Fibroblast of lung (primary cell): ENCODE data around the gene TRAF5.

Source experiments
- CTCF ChIP-seq, 2 donors: IDR thresholded peaks in 1 of 2; conservative IDR thresholded peaks in 1 of 2; 1 replicate in 1 of 2; 2 replicates in 1 of 2; pipeline ENCODE4 v1.5.1; 2011 to 2012; ENCODE audit warnings: low read length in 2 of 2, control low read depth in 1 of 2, inconsistent platforms in 1 of 2, low read depth in 1 of 2, mild to moderate bottlenecking in 1 of 2
- EZH2 ChIP-seq: IDR thresholded peaks from 2 replicates; pipeline ENCODE4 v1.5.1; 2012; ENCODE audit warnings: low read length, control low read depth, mild to moderate bottlenecking; ENCODE audit errors: missing control alignments

- no peak for TF ChIP-seq CTCF (conservative IDR thresholded peaks at IDR 0.05 in 1 of 2, IDR thresholded peaks at IDR 0.05 in 1 of 2; ENCODE audit: low read depth in 1 of 2, low read length in 2 of 2)
- TF ChIP-seq EZH2 = no peak
Observed at GRCh38 chr1:211305044-211305443, 21.6 kb upstream of the TRAF5 start.
